Ureter (tissue), 1 donor: Measurements from ENCODE around the gene CEPT1. TPM values are rescaled to one million over a fixed set of nuclear protein-coding genes. Genes with fewer than 3 reads are reported as not detected.

Source experiments
- DNase-seq: peaks from one replicate; pipeline ENCODE4 v3.0.0-alpha.2; 2020; ENCODE audit warnings: low spot score
- total RNA-seq: library from RNA; stranded (reverse); gene quantifications from one replicate; pipeline ENCODE4 v1.2.4, GENCODE V29; 2023
- donor health status: DM: yes; HTN: yes; CAD: no.

The CEPT1 gene
- total RNA-seq, 1 donor from 2014 or later, result 43.3 TPM

- DNase-seq, result no peak
These were observed 88.1 kb downstream of the CEPT1 start for GRCh38 chr1:111227851-111228747.

- DNase-seq, result no peak
These were observed 88.7 kb downstream of the CEPT1 start for GRCh38 chr1:111228748-111229126.

- no peak for DNase-seq
These were observed 92.1 kb downstream of the CEPT1 start for GRCh38 chr1:111232134-111232533.

- no peak for DNase-seq
These were observed 94.2 kb downstream of the CEPT1 start for GRCh38 chr1:111234258-111234657.

Other genes with a start within 250 kb of the CEPT1 start
- 15.0 TPM for gene LRIF1, start 176.3 kb upstream of the CEPT1 start, total RNA-seq
- 52.3 TPM for gene DRAM2, start 130 bp upstream of the CEPT1 start, total RNA-seq
- 134 TPM for gene DENND2D, start 60.4 kb downstream of the CEPT1 start, total RNA-seq
- gene CHI3L2, start 87.5 kb downstream of the CEPT1 start, total RNA-seq, result 4.6 TPM
- not detected for gene CHIA, start 150.6 kb downstream of the CEPT1 start, total RNA-seq